NCI-H226 (cell line): ENCODE measurements around the gene TTC33.
A peak's percentile ranks its signal among the peaks of the same experiment; 100 is the strongest.

Experiments used
- DNase-seq: peaks from one replicate; pipeline ENCODE4 v3.0.0-alpha.2; 2015

The TTC33 gene

DNA sequence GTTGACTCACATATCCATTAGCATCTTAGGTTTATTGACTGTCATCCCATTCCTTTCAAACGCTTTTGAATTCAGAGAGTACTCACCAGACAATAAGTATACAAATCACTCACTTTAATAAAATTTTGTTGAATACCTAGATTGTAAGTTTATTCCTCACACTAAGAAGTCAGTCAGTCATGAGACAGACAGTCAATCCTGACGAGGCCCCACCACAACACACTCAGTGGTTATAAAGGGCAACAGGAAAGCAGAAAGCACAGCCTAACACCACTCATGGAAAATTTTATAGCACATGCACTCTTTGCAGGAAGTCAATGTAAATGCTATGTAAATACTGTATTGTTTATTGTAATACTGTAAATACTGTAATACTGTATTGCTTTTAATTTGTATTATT lies 252.3 kb downstream of the TTC33 start:
- no peak for DNase-seq

DNA sequence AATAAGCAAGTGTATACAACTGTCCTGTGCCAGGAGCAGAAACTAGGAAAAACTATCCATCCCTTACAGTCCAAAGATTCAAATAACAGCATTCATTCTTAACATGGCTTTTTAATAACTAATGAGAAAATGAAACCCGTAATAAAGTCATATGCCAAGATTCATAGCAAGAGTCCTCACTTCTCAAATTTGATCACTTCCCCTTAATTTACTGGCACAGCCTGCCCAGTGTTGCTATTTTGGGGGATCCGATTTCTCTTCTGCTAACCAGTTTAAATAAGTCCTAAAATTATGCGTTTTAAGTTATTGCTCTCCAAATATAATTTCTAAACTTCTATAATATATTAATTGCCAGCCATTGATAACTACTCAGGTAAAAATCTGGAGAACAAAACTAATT lies 253.0 kb downstream of the TTC33 start:
- no peak for DNase-seq

DNA sequence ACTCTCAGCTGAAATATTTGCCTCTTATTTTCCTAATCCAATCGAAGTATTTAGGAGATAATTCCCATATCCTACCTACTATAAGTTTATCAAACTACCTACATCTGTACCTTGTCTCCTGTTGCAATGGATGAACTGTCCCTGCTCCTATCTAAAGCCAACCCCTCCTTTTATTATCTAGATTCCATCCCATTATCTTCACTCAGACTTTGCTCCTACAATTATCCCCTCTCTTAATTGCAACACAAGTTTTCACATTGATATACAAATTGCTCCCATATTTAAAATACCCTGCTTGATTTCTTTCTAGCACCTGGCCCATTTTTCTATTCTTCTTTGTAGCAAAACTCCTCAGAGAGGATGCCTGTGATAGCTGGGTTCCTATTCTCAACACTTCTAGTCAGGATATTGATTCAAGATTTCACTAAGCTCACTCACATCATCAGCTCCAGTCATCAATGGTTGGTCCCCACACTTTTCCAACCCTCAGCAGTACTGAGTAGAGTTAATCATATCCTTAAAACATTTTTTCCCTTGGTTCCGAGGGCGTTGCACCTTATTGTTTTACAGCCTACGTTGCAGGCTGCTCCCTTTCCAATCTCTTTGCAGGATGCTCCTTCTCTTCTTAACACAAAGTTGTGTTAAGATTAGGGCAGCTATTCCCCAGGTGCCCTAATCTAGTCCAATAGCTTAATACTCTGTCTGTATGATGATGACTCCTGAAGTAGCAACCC lies 253.9 kb downstream of the TTC33 start:
- DNase-seq, result no peak

DNA sequence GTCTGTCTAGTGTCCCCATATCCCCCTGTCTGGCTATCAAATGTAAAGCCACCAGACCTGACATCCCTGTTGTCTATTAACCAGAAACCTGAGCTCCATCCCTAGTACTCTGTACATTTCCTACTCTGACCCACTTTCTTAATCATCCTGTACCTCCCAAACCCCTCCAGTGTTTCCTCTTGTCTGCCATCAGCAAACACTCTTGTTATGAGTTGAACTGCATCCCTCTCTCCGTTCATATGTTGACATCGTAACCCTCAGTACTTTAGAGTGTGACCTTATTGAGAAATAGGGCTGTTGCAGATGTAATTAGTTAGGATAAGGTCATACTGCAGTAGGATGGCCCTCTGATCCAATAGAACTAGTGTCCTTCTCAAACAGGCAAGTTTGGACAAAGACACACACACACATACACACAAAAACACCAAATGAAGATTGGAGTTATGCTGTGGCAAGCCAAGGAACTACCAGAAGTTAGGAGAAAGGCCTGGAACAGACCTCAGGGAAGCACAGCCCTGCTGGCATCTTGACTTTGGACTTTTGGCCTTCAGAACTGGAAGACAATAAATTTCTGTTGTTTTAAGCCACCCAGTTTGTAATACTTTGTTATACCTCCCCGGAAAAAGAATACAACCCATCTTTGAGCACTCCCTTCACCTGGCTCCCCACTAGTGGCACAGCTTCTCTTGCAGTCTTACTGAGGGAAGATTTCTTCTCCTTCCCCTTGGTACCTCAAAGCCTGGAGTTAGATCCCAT lies 256.1 kb downstream of the TTC33 start:
- DNase-seq, result no peak

DNA sequence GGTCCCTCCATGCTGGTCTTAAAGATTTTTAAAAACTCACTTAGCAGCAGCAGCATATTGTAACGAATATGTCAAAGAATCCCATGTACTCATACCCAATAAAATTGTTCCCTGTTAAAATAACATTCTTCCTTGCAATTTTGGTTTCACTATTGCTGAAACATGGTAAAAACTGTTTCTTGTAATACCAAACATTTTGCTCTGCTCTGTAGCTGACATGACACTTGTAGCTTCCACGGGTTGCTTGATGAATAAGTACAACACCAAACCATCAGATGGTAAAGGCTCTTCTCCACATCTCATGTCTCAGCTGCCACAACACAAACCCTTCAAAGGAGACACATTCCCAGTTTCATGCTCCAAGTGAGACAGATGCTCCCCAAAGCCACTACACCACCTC lies 256.8 kb downstream of the TTC33 start:
- DNase-seq, result no peak

DNA sequence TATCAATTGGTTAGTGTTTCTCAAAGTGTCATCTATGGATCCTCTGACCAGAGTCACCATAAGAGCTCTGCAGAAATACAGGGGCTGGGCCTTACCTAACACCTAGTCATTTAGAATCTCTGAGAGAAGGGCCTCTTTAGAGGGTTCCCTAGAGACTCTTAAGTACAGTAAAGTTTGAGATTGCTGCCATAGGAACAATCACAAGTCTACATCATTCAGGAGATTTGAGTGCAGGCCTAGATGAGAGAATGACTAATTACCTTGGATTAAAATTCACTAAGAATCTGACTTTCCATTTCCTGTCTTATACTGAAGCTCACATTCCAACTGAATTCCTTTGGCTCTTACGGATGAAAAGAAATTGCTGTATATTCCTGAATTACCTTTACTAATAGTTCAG lies 258.2 kb downstream of the TTC33 start:
- peak; percentile 91 for DNase-seq

DNA sequence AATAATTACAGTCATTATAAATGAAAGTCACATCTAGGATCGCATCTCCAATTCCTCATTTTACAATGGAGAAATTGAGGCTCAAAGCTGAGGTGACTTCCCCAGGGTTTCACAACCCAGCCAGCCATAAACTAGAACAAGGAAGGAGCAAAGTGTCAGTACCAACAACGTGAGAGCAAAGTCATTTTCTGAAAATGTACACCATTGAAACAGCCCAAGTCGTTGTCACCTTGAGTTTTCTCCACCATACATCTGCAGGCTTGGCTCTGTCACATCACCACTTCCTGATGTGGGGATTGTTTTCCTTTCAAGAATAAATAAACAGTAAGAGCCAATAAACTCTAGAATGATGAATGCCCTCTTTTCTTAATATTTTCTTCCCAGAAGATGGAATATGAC lies 260.5 kb downstream of the TTC33 start:
- no peak for DNase-seq

DNA sequence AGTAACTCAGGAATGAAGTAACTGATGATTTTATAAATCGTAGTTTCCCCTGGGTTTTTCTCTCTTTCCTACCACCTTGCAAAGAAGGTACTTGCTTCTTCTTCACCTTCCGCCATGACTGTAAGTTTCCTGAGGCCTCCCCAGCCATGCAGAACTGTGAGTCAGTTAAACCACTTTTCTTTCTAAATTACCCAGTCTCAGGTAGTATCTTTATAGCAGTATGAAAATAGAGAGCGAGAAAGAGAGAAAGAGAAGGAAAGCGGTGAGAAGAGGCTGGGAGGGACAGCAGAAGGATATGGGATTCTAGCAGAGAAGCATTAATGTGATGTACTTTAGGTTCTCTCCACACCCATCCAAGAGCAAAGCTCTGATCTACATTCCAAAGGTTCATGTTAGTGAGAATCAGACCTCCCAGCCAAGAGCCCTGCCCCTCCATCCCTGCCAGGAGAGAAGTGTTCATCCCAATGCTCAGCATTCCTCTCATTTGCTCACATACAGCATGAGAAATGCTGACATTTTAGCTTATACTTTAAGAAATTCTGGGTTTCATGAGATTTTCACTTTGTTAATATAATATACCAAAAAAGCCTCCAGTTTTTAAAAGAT lies 261.0 kb downstream of the TTC33 start:
- DNase-seq, result no peak

DNA sequence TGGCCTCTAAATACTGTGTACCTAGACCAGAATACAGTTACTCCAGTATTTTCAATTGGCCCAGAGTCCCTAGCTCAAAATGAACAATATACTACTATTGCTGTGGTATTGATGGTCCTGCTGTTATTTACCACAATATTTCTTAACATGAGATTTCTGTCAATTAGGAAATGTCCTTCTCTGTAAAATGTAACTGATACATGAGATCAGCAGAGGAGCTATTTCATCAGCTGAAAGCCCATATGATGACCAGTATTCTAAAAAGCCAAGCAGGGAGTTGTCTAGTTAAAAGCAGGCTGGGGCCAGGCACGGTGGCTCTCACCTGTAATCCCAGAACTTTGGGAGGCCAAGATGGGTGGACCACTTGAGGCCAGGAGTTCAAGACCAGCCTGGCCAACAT lies 263.7 kb downstream of the TTC33 start:
- DNase-seq, result no peak

DNA sequence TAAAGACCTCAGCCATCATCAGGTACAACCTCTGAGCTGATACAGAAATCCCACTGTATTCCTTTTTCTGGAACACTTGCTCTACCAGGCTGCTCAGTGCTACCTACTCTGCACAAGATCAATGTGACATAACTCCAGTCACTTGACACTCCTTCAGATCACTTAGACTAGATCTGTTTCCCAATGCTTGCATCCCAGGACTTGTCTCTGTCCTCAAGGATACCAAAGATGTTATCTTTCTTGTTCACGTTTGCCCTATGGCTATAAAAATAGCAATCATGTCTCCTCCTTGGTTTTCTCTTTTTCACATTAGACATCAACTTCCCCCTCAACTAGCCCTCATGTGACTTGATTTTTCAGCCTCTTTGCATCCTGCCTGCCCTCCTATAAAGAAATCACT lies 264.1 kb downstream of the TTC33 start:
- no peak for DNase-seq

DNA sequence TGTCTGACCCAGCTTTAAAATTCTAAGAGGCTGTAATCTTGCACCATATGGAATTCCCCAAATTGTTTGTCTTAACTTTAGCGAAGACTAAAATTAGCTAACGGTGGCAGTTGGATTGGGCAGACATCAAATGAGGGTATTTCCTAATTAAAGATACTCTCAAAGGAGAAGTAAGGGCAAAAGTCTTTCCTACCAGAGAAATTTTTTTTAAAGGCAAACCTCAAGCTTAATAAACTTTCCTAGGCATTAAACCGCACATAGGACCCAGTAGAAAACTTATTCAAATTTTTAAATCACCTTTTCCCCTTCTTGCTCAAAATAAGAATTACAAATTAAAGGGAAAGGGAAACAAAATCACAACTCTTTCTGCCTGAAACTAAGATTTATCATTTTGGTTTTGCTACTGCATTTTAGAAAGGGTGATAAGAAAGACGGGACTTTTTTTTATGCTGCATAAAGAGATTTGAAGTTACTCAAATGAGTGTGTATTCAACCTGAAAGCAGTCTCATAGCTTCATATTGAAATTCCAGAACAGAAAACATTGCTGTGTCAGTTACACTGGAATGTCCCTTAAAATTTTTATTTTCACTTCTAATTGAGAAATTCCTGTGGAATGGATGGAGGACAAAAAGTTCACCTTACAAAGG lies 265.2 kb downstream of the TTC33 start:
- DNase-seq, result no peak

DNA sequence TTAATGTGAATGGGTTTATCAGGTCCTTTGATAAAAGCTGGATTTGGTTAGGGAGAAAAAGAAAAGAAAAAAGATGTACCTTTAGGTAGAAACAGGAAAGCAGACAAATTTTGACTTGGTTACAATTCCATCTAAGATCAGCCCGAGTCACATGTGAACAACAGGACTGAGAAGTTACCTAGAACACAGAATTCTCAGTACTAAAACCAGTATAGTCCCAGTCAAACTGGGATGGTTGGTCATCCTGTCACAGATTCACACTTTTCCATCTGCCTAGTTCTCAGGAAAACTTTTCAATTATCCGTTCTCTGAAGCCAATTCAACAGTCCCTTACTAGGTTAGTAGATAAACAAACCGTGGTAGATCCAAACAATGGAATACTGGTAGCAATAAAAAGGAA lies 266.3 kb downstream of the TTC33 start:
- DNase-seq, result no peak

DNA sequence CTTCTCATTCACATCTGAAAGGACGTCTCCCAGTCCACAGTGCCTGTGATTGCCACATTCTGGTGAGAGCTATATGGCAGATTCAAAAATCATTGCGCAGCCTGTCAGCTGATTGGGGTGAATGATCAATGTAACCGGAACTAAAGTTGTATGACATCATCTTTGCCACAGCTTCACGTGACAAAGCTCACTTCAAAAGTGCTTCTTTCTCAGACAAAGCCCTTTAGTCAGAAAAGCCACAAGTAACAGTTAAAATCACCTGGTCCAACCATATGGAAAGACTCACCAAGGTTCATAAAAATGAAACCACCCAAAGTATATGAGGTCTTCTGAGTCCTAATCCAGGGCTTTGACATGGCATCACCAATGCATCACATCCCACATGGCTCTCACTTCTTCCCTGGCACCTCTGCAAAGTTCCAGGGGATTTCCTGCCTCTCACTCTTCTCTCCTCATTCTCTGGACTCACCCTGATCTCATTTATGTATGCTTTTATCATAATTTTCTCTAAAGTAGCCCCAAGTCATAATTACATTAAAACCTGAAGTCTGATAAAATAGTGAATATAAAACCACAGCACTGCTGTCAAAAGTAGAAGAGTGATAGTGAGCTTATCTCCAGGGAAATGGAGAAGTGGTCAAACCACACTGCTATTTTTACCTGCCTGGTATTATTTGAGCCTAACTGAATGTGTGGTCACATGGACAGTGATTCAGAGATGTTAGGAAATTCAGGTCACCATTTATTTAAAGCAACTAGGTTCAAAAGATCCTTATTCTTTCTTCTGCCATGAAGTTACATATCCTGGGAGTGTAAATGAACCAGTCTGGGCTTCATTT lies 269.1 kb downstream of the TTC33 start:
- peak; percentile 86 for DNase-seq

DNA sequence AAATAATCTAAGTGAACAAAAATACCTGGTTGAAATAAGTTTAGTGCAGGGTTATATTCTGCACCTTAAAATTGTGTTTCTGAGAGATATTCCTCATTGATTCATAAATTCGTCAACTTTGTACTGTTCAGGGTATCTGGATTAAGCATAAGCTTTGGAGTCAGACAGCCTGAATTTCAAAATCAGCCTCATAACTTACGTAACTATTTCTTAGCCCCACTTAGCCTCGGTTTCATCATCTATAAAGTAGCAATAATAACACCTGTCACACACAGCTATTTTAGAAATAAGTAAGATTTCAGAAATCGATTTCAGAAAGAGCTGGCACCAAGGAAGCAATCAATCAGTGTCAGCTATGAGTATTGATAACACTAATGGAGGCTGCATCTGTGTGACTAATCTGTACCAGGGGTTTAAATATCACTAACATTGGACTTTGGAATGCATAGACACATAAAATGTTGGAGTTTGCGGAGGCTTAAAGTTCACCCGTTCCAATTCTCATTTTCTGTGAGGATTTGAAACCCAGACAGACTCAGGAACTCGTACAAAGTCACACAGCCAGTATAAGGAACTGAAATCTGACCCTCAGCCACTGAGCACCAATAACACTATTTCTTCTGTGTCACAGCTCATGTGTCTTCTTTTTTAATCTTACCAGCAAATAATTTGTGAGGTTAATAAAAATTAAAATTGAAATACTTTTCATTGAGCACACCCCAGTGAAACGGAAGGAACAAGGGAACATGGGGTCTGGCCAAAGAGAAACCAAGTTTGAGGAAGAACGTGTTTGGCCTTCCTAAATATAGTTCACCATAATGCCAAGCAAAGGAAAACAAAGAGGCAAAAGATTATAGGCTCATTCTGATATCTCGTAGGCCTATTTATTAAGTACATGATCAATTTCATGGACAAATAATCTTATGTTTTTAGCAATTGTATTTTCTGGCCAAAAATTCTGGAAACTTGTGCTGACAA lies 270.5 kb downstream of the TTC33 start:
- DNase-seq, result no peak

DNA sequence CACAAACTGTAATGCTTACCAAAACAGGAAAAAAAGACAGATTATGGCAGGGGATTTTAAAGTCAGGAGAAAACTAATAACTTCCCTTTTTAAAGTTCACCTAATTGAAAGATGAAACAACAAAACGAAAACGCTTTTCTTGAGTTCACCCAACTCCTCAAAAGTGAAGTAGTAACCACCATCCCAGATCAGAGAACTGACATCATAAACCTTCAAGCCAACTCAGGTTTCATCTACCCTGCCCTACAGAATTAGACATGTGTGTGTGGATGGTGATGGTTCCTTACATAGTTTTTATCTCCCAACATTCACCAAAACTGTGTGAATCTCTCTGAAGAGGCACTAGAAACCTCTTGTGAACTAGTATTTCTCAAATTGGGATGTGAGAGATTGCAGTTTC lies 271.3 kb downstream of the TTC33 start:
- no peak for DNase-seq

DNA sequence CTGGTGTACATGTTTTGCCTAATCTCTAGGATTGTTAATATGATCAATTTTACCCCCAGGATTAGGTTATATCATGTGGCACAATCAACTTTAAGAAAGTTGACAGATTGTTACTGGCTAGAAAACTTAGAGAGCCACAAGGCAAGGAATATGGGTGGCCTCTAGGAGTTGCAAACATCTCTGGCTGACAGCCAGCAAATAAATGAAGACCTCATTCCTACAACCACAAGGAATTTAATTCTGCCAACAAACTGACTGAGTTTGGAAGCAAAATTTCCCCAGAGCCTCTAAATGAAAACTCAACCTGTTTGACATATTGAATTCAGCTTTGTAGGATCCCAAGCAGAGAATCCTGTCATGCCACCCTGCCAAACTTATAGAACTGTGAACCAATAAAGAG lies 272.4 kb downstream of the TTC33 start:
- DNase-seq, result peak; percentile 55

DNA sequence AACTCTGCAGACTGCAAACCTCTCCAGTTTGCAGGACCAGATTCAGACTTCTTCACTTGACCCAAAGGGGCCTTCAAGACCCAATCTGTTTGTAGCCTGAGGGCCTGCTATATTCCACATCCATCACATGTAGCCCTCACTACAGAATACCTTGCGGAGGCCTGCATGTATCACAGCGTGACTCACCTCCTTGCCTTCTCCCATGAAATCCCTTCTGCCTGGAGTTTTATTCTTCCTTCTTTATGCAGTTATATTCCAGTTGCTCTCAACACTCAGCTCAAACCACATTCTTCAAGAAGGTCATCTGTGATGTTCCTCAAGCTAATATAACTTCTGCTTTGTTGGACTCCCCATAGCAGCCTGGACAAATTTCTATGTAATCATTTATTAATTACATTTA lies 274.5 kb downstream of the TTC33 start:
- peak; percentile 85 for DNase-seq

DNA sequence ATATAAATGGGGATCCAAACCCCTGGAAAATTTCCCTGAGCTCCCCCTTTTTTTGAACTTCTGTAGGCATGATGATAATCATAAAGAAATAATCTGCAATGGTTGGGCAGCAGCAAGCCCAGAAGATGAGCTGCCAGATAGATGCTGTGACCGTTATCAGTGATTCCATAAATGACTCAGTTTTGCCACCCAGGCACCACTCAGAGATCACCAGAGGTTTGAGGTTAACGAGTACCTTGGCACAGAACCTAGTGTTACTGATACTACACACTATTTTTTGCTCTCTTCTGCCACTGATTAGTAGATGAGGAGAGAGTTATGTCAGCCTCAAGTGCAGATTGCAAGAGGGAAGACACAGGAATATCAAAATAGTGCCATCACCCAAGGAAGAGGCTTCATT lies 275.4 kb downstream of the TTC33 start:
- peak; percentile 47 for DNase-seq

DNA sequence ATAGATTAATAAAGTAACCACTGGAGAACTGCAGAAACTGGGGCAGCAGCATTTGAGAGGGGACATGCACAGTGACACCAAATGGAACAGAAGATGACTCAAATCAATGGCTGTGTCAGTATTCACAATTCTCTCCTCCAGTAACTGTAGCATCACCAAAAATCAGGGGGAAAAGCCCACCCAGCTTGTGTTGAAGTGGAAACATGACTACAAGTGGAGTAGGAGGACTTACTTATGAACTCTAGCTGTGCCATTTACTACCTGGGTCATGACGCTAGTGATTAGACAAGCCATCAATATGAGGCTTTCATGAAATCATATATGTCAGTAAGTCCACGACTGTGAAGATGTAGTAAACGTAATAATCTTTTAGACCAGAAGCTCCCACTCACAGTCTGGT lies 275.8 kb downstream of the TTC33 start:
- no peak for DNase-seq

DNA sequence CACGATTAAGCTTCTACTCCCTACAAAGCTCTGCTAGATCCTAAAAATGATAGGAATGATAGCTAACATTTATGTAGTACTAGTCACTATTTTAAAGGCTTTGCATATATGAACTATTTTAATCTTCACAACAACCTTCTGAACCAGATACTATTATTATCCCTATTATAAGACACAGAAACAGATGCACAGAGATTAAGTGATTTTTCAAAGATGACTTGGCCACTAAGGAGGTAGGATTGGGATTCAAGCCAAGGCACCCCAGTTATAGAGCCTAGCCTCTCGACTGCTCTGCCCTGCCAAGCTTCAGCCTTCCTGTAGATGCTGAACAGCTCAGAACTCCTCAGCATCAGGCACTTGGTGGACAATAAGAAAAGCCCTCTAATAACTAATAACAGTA lies 277.0 kb downstream of the TTC33 start:
- no peak for DNase-seq

DNA sequence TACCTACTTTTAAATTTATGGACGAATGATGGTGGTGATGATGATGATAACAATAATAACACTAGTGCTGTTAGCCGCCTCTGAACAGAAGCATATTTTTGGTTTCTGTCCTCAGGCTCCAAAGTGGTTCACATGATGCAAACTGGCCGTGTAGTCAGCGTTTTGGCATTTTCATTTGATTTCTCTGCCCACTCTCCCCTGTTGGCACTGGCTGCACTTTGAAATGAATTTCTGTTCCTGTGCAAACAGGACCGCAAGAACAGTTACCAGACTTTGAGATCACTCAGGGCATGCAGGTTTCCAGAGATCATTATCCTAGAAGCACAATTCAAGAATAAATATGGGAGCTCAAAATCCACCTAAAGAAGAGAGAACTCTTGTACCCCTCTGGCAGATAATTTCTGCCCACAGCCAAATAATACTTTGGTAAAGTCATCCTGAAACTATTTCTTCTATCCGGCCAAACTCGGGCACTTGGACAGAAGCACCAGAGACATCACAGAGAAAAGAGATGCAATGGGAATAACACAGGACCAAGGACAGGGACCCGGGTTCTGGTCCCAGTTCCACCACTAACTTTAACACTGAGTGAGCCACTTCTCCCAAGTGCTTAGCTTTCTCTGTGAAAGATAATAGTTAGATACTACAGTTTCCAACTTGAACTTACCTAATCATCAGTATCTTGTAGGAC lies 277.8 kb downstream of the TTC33 start:
- DNase-seq, result peak; percentile 85
